ELF-1 (cell line): ENCODE results near the gene NIPBL.
"Not testable (repeated sequence)": the region's sequence is repeated elsewhere in the genome, so short reads cannot be mapped to it uniquely, and the experiment has no call there.

Experiments used
- DNase-seq: peaks from one replicate; pipeline ENCODE4 v3.0.0-alpha.2; 2016; ENCODE audit warnings: low read depth, low spot score

The NIPBL gene, protein sequence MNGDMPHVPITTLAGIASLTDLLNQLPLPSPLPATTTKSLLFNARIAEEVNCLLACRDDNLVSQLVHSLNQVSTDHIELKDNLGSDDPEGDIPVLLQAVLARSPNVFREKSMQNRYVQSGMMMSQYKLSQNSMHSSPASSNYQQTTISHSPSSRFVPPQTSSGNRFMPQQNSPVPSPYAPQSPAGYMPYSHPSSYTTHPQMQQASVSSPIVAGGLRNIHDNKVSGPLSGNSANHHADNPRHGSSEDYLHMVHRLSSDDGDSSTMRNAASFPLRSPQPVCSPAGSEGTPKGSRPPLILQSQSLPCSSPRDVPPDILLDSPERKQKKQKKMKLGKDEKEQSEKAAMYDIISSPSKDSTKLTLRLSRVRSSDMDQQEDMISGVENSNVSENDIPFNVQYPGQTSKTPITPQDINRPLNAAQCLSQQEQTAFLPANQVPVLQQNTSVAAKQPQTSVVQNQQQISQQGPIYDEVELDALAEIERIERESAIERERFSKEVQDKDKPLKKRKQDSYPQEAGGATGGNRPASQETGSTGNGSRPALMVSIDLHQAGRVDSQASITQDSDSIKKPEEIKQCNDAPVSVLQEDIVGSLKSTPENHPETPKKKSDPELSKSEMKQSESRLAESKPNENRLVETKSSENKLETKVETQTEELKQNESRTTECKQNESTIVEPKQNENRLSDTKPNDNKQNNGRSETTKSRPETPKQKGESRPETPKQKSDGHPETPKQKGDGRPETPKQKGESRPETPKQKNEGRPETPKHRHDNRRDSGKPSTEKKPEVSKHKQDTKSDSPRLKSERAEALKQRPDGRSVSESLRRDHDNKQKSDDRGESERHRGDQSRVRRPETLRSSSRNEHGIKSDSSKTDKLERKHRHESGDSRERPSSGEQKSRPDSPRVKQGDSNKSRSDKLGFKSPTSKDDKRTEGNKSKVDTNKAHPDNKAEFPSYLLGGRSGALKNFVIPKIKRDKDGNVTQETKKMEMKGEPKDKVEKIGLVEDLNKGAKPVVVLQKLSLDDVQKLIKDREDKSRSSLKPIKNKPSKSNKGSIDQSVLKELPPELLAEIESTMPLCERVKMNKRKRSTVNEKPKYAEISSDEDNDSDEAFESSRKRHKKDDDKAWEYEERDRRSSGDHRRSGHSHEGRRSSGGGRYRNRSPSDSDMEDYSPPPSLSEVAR (N-terminal part only)

DNA sequence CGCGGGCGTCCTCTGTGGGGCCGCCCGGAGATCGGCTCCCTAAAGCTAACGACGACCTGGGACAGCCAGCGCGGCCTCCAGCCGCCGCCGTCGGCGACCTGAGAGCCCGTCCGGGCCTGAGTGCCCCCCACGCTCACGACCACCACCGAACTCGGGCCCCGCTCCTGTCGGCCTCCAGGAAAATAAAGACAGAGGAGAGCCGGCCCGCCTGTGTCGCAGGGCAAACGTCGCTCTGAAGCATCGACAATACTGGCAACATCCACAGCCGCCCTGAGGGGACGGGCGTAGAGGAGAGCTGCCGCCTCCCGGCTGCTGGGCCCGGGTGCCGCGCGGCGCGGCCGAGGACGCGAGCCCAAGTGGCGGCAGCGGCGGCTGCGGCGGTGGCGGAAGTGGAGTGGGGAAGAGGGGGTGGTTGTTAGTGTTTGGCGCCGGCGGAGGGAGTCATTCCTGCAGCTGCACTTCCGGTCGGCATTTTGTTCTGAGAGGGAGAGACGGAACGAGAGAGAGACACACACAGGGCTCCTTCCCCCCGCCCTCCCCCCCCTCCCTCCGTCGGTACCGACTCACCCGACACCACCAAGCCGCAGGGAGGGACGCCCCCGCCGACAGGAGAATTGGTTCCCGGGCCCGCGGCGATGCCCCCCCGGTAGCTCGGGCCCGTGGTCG is at the start of gene NIPBL:
TSS of gene NIPBL (plus strand) at position 471 of the 666 bp plus-strand sequence. CDS start 76,928 bp downstream, outside the sequence.
- DNase-seq, result peak; percentile 93

DNA sequence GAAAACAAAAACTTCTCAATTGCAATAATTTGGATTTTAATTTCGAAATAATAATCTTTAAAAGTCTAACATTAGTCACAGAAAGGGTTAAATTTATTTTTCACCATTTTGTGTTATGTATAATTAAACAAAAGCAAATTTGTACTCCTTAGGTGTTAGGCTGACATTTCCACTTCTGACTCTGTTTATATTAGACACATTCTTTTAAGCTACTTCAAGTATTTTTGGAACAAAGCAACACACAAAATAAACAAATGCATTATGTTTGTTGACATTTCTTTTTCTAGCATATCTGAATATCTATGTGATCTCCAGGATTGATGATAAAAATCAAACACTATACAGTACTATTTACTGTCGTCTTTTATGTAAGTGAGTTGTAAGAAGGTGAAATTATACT is 44.3 kb upstream of the NIPBL start:
- DNase-seq, result no peak

DNA sequence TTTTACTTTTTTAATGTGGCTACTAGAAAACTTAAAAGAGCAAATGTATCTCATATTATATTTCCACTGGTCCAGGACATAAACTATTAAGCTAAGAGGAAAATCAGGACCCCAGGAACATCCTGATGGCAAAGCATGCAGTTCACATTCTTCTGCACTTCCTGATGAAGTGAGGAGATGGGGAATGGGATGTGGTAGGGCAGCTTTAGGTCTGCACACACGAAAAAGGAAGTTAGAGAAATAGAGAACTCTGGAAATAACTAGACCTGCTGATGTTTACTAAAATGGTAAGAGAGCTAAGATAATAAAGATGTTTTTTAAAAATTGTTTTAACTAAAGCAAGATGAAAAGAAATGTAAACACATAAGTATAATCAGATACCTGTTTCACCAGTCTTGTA is 39.7 kb upstream of the NIPBL start:
- DNase-seq, result no peak

DNA sequence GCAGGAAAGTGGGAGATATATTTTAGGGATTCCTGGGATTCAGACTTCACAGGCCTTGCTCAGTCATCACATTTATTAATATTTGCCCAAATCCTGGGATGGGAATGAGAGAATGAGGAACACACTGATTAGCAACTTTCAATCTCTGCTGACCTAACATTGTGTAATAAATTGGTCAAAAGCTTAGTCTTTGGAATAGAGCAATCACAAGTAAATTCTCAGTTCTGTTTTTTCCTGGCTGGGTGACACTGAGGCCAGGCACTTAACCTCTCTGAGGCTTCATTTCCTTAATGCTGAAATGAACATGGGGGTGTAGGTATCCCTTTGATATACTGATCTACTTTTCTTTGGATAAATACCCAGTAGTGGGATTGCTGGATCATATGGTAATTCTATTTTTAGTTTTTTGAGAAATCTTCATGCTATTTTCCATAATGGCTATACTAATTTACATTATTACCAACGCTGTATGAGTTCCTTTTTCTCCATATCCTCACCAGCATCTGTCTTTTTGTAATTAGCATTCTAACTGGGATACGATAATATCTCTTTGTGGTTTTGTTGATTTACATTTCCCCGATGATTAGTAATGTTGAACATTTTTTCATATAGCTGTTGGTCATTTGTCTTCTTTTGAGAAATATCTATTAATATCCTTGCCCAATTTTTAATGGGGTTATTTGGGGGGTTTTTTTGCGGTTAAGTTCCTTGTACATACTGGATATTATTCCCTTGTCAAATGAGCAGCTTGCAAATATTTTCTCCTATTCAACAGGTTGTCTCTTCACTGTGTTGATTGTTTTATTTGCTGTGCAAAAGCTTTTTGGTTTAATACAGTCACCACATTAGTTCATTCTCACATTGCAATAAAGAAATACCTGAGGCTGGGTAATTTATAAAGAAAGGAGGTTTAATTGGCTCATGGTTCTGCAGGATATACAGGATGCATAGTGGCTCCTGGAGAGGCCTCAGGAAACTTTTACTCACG is 36.8 kb upstream of the NIPBL start:
- no peak for DNase-seq

DNA sequence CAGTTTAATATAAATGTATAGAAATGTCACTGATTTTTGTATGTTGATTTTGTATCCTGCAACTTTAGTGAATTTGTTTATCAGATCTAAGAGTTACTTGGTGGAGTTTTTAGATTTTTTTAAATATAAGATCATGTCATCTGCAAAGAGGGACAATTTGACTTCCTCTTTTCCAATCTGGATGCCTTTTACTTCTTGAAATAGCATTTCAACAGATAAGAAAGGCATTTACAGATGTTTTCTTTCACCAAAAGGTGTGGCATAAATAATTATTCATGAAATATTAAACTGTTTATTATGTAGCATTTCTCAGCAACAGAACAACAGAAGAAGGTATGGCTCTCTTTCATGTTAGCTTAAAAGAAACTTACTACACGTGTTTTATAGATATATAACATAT is 34.9 kb upstream of the NIPBL start:
- DNase-seq, result no peak

DNA sequence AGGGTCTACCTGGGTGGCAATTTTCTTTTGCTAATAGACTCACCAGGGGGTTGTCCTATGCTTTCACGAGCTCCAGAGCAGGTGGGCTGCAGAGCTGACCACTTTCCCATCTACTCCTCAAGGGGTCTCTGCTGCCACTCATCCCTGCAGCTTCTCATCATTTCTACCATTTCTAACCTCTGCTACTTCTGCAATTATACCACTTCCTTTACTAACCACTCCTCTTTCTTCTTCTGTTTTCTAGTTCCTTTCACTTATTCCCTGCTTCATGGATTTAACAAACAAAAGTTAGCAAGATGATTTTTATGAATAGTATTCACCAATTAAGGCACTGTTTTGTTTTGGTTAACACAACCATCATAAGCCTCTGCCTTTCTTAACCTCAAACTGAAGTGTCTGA is 34.5 kb upstream of the NIPBL start:
- DNase-seq, result no peak

DNA sequence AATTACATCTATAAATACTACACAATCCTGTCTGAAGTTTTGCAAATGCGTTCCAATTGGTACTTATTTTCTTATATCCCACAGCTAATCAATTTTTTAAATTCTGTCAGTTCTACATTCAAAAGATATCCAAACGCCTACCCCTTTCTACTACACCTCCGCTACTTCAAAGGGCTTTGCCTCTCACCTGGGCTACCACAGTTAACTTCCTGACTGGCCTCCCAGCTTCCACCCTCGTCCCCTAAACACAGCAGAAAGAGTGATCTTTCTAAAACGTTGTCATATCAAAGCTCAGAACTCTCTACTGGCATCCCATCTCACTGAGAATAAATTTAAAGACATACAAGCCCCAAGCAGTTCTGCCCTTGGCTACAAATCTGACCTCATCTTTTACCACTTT is 32.3 kb upstream of the NIPBL start:
- no peak for DNase-seq

DNA sequence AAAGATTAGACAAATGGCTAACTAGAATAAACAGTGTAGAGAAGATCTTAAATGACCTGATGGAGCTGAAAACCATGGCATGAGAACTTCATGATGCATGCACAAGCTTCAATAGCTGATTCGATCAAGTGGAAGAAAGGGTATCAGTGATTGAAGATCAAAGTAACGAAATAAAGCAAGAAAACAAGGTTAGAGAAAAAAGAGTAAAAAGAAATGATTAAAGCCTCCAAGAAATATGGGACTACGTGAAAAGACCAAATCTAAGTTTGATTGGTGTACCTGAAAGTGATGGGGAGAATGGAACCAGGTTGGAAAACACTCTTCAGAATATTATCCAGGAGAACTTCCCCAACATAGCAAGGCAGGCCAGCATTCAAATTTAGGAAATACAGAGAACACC is 28.0 kb upstream of the NIPBL start:
- DNase-seq, result not testable (repeated sequence)

DNA sequence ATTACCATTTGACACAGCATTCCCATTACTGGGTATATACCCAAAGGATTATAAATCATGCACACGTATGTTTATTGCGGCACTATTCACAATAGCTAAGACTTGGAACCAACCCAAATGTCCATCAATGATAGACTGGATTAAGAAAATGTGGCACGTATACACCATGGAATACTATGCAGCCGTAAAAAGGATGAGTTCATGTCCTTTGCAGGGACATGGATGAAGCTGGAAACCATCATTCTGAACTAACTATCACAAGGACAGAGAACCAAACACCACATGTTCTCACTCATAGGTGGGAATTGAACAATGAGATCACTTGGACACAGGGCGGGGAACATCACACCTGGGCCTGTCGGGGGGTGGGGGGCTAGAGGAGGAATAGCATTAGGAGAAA is 23.7 kb upstream of the NIPBL start:
- not testable (repeated sequence) for DNase-seq

DNA sequence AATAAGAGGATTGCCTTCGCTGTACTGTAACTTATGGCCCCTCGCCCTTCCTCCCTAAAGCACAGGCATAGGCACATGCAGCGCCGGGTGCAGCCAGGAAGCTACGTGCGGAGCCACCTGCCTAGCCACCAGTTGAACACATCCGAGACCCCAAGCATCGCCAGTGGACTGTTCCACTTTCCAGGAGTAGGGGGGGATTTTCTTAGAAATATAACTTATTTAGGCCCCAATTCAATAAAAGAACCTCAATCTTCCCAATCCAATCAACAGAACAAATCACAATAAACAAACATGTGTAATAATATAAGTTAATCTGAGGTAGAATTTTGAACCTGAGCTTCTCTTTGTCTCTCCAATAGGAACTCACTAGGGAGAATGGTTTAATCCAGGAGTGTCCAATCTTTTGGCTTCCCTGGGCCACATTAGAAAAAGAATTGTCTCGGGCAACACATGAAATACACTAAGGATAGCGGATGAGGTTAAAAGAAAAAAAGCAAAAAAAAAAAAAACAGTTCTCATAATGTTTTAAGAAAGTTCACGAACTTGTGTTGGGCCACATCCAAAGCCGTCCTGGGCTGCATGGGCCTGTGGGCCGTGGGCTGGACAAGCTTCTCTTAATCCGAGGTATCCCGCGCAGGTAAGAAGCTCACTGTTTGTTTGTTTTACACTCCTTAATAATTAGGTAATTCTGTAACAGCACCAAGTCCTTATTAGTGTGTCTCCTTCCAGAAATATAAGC is 22.0 kb upstream of the NIPBL start:
- DNase-seq, result peak; percentile 23

DNA sequence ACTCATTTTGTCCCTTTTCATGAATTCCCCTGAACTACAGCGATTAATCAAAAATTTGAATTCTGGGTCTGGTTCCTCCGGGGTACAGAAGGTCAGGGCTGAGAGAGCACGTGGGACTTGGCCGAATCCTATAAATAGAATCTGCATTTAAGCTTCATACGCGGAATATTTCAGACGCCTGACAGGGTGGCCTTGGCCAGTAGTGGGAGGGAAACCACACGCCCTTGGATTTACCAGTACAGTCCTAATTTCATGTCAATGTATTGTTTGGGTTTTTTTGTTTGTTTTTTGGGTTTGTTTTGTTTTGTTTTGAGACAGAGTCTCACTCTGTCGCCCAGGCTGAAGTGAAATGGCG is 21.5 kb upstream of the NIPBL start:
- DNase-seq, result no peak

DNA sequence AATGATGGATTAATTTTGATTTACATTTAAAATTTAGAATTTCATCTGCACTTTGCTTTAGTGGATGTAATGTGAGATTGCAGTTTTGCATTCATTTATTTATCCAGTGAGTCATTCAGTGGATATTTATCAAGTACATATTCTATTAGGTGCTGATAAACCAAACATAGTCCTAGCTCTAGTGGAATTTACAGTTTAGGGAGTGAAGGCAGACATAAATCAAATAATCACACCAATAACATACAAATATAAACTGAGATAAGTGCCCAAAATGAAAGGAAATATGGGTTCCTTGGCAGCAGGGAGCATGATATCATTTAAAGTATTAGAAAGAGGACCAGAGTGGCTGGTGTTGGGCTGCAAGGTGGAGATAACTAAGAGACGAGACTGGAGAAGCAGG is 14.7 kb upstream of the NIPBL start:
- DNase-seq, result no peak

DNA sequence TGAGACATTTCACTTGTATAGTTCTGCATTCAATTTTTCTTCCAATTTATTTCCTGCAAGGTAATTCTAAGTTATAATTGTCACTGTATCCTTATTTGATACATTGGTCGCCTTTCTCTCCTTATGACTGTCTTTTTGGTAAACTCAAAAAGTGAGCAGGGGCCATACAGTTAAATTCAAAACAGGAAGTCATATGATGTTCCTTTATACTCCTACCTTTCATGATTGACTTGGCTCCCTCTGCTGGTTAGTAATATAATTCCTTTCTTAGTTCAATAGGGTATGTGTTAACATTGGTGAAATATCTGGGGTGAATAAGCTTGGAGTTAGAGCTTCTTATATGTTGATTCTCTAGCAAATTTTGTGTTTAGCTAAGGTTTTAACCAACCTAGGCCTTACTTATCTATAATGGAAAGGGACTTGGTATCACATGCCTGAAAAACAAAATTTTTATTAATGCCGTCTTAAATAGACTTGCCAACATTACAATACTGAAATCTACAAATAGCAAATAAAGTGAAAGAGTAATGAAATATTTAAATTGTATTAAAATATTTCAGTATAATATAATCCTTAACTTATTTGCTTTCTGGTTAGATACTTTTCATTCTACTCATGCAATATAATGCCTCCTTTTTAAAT is 6.0 kb upstream of the NIPBL start:
- DNase-seq, result no peak

DNA sequence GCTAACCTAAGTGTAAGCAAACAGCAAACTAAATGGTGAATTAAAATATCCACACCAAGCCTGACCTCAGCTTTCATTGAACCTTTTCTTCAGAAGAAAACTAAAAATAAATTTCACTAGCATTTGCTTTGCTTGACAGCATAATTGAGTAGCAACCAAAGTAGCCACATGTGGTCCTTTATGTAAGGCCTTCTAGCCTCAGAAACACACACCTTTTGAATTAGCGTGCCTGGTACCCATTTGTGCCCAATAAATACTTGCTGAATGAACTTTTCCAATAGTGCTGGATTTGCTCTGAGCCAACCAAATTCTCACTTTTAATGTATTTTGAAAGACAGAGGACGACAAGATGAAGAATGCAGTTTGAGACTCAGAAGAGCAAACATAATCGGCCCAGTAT is 2.1 kb upstream of the NIPBL start:
- DNase-seq, result no peak

DNA sequence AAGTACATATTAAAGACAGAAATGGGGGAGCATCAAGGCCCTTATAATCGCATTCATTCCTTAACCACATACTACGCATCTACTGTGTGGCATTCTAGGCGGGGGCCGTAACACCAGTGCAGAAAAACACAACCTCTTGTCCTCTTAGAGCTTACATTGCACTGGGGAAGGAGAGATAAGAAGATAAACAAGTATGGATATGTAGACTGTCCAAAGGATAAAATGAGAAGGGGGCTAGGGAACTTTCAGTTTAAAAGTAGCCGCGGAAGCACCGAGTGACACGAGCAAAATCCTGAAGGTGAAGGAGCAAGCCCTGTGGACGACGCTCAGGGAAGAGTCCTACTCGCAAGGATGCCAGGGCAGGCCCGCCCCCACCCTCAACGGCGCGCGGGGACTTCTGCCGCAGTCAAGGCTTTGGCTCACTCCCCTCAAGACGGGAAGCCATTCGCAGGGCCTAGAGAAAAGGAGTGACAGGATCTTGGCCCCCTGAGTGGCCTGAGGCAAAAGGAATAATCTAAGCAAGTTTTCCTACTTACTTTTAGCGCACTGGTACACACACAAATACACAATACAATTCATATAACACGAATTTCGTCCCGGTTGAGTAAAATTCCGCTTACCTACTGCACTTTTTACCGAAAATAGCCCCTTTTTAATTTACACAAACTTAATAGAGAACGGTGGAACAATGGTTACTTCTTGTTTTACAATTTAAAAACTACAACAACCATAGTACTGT is 1.3 kb upstream of the NIPBL start:
- DNase-seq, result peak; percentile 78

DNA sequence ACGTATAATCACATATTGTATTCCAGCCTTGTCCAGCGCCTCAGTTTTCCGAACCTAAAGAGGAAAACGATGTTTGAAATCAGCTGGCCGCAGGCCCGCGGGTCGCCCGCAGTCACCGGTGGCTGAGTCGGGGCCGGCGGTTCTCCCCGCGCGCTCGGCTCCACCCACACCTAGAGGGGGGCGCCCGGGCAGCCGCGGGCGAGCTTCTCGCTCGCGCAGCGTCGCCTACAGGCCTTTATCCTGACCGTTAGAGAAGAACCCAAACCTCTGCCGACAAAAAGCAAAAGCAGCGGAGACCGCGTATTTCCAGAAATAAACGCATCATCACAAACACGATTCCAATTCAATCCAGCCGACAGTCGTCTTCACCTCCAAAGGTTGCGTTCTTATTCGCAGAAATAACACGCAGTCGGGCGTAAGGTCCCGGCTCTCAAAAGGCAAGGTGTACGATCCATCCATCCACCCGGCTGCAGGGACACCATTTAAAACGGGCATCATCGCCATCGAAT is 725 bp upstream of the NIPBL start:
- DNase-seq, result peak; percentile 78

DNA sequence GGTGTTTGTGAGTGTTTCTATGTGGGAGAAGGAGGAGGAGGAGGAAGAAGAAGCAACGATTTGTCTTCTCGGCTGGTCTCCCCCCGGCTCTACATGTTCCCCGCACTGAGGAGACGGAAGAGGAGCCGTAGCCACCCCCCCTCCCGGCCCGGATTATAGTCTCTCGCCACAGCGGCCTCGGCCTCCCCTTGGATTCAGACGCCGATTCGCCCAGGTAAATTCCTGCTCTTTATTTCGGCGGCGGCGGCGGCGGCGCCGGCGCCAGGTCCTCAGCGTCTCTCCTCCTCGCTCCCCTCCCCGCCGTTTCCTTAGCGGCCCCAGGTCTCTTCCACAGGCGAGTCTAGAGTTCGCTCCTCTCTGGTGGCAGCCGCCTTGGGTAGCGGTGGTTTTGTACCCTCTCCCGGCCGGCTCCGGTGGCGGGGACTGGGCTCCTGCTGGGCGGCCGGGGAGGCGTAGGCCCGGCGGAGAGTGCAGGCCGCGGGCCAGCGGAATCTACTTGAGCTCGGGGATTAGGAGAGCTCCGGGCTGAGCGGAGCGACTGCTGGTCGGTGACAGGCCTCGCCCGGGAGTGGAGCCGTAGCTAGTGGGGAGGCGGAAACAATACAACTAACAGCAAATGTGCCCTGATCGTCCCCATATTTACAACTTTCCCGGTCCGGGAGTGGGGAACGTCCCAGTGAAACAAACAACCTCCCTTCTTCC is 547 bp downstream of the NIPBL start:
- DNase-seq, result peak; percentile 78
